ENCODE results near the gene FUT2.

FUT2 gene

GRCh38 chr19:48720613-48721296, 25.0 kb downstream of the FUT2 start:
- Mint-ChIP-seq H3K27me3 (ENCODE audit: low read depth) (no peaks in the 10 kb centered on the region), H3K36me3 (ENCODE audit: low read depth) (peaks cover 8% of the 10 kb centered on the region), H3K27ac (peak overlapping the region; percentile 99), H3K4me1 (ENCODE audit: low read depth) (peaks cover 22% of the 10 kb centered on the region), H3K9me3 (peaks cover 12% of the 10 kb centered on the region), H3K4me3 (peak overlapping the region; percentile 94)

GRCh38 chr19:48722196-48722708, 26.5 kb downstream of the FUT2 start:
- peaks cover 29% of the 10 kb centered on the region for H3K4me1 Mint-ChIP-seq (ENCODE audit: low read depth)
- peak overlapping the region; percentile 36 for H3K27ac Mint-ChIP-seq
- peaks cover 23% of the 10 kb centered on the region for H3K9me3 Mint-ChIP-seq
- H3K4me3 Mint-ChIP-seq = no peak overlapping the region
- no peaks in the 10 kb centered on the region for H3K27me3 Mint-ChIP-seq (ENCODE audit: low read depth)
- H3K36me3 Mint-ChIP-seq (ENCODE audit: low read depth) = peaks cover 19% of the 10 kb centered on the region

- peaks cover 24% of the 10 kb centered on the region for H3K9me3 Mint-ChIP-seq
- H3K4me1 Mint-ChIP-seq (ENCODE audit: low read depth) = peaks cover 29% of the 10 kb centered on the region
- no peaks in the 10 kb centered on the region for H3K27me3 Mint-ChIP-seq (ENCODE audit: low read depth)
- peak overlapping the region; percentile 78 for H3K27ac Mint-ChIP-seq
- H3K4me3 Mint-ChIP-seq = peak overlapping the region; percentile 26
- peaks cover 25% of the 10 kb centered on the region for H3K36me3 Mint-ChIP-seq (ENCODE audit: low read depth)
Measured at GRCh38 chr19:48724796-48725753, 29.3 kb downstream of the FUT2 start.

- Mint-ChIP-seq H3K27ac (peak overlapping the region; percentile 95), H3K27me3 (ENCODE audit: low read depth) (peaks cover 3% of the 10 kb centered on the region), H3K36me3 (ENCODE audit: low read depth) (peaks cover 25% of the 10 kb centered on the region), H3K9me3 (peaks cover 24% of the 10 kb centered on the region), H3K4me1 (ENCODE audit: low read depth) (peaks cover 18% of the 10 kb centered on the region), H3K4me3 (peak overlapping the region; percentile 15)
Measured at GRCh38 chr19:48726556-48726955, 30.8 kb downstream of the FUT2 start.

GRCh38 chr19:48728911-48729664, 33.3 kb downstream of the FUT2 start:
- H3K4me3 Mint-ChIP-seq = no peak overlapping the region

GRCh38 chr19:48731452-48731851, 35.7 kb downstream of the FUT2 start:
- H3K4me3 Mint-ChIP-seq = no peak overlapping the region
- H3K27me3 Mint-ChIP-seq (ENCODE audit: low read depth) = peaks cover 4% of the 10 kb centered on the region
- H3K9me3 Mint-ChIP-seq = peaks cover 9% of the 10 kb centered on the region
- peaks cover 13% of the 10 kb centered on the region for H3K36me3 Mint-ChIP-seq (ENCODE audit: low read depth)
- peaks cover 3% of the 10 kb centered on the region for H3K4me1 Mint-ChIP-seq (ENCODE audit: low read depth)
- H3K27ac Mint-ChIP-seq = no peak overlapping the region

More at GRCh38 chr19:48728911-48729664, 33.3 kb downstream of the FUT2 start:
- H3K27me3 Mint-ChIP-seq (ENCODE audit: low read depth) = peaks cover 4% of the 10 kb centered on the region
- H3K9me3 Mint-ChIP-seq = peaks cover 24% of the 10 kb centered on the region
- H3K36me3 Mint-ChIP-seq (ENCODE audit: low read depth) = peaks cover 25% of the 10 kb centered on the region
- H3K4me1 Mint-ChIP-seq (ENCODE audit: low read depth) = peaks cover 17% of the 10 kb centered on the region
- H3K27ac Mint-ChIP-seq = no peak overlapping the region

GRCh38 chr19:48734625-48735024, 38.9 kb downstream of the FUT2 start:
- Mint-ChIP-seq H3K27me3 (ENCODE audit: low read depth) (peaks cover 4% of the 10 kb centered on the region), H3K4me1 (ENCODE audit: low read depth) (peaks cover 4% of the 10 kb centered on the region), H3K27ac (no peak overlapping the region), H3K36me3 (ENCODE audit: low read depth) (no peaks in the 10 kb centered on the region), H3K9me3 (no peaks in the 10 kb centered on the region), H3K4me3 (no peak overlapping the region)

GRCh38 chr19:48735031-48735615, 39.4 kb downstream of the FUT2 start:
- Mint-ChIP-seq H3K27me3 (ENCODE audit: low read depth) (peaks cover 8% of the 10 kb centered on the region), H3K4me3 (no peak overlapping the region), H3K9me3 (no peaks in the 10 kb centered on the region), H3K27ac (no peak overlapping the region), H3K36me3 (ENCODE audit: low read depth) (no peaks in the 10 kb centered on the region), H3K4me1 (ENCODE audit: low read depth) (peaks cover 6% of the 10 kb centered on the region)

- H3K36me3 Mint-ChIP-seq (ENCODE audit: low read depth) = no peaks in the 10 kb centered on the region
- H3K27me3 Mint-ChIP-seq (ENCODE audit: low read depth) = peaks cover 12% of the 10 kb centered on the region
- H3K4me1 Mint-ChIP-seq (ENCODE audit: low read depth) = peaks cover 12% of the 10 kb centered on the region
- no peak overlapping the region for H3K4me3 Mint-ChIP-seq
- no peaks in the 10 kb centered on the region for H3K9me3 Mint-ChIP-seq
- no peak overlapping the region for H3K27ac Mint-ChIP-seq
Measured at GRCh38 chr19:48737360-48737998, 41.7 kb downstream of the FUT2 start.

- no peaks in the 10 kb centered on the region for H3K9me3 Mint-ChIP-seq
- H3K36me3 Mint-ChIP-seq (ENCODE audit: low read depth) = no peaks in the 10 kb centered on the region
- H3K27ac Mint-ChIP-seq = no peak overlapping the region
- H3K4me3 Mint-ChIP-seq = peak overlapping the region; percentile 17
- peaks cover 17% of the 10 kb centered on the region for H3K27me3 Mint-ChIP-seq (ENCODE audit: low read depth)
- peaks cover 12% of the 10 kb centered on the region for H3K4me1 Mint-ChIP-seq (ENCODE audit: low read depth)
Measured at GRCh38 chr19:48738557-48739403, 43.0 kb downstream of the FUT2 start.

GRCh38 chr19:48739404-48740163, 43.8 kb downstream of the FUT2 start:
- H3K27ac Mint-ChIP-seq = no peak overlapping the region
- peaks cover 17% of the 10 kb centered on the region for H3K27me3 Mint-ChIP-seq (ENCODE audit: low read depth)
- no peaks in the 10 kb centered on the region for H3K9me3 Mint-ChIP-seq
- peaks cover 12% of the 10 kb centered on the region for H3K4me1 Mint-ChIP-seq (ENCODE audit: low read depth)
- no peaks in the 10 kb centered on the region for H3K36me3 Mint-ChIP-seq (ENCODE audit: low read depth)
- H3K4me3 Mint-ChIP-seq = no peak overlapping the region

GRCh38 chr19:48740164-48740972, 44.6 kb downstream of the FUT2 start, which contains the start of gene RASIP1:
Gene RASIP1, minus strand, starts transcription at chr19:48740610. Its CDS starts 328 bp downstream, at chr19:48740282.
- H3K27me3 Mint-ChIP-seq (ENCODE audit: low read depth) = peaks cover 17% of the 10 kb centered on the region
- H3K27ac Mint-ChIP-seq = no peak within 1 kb of the TSS
- H3K4me1 Mint-ChIP-seq (ENCODE audit: low read depth) = peaks cover 12% of the 10 kb centered on the region
- H3K36me3 Mint-ChIP-seq (ENCODE audit: low read depth) = no peaks in the 10 kb centered on the region
- no peaks in the 10 kb centered on the region for H3K9me3 Mint-ChIP-seq
- no peak within 1 kb of the TSS for H3K4me3 Mint-ChIP-seq

Measured in T-helper 1 cell treated with Interleukin-12 subunit alpha and Interleukin-12 subunit beta and Interleukin-4 antibody, amounts not matched to agents 30 μg/mL and 1 μg/mL, for 36 hours (primary cell).